GM23338 (cell line): Measurements from ENCODE around the gene BMPER. TPM values are rescaled to one million over a fixed set of nuclear protein-coding genes. Genes with fewer than 3 reads are reported as not detected.

Source experiments
- ATAC-seq: fragments of 200-7000 bp; cut with Tn5 transposase; 3 replicates; pipeline ENCODE4 v1.9.1; 2020
- DNase-seq: peaks from one replicate; pipeline ENCODE4 v3.0.0-alpha.2; 2015; ENCODE audit warnings: low spot score
- H2AFZ ChIP-seq: fragments of 200-600 bp; sonication (generic); 2 replicates; pipeline ENCODE4 v1.8.0; 2016; ENCODE audit warnings: antibody characterized with exemption, mild to moderate bottlenecking, moderate library complexity
- H3F3A ChIP-seq: fragments of 200-600 bp; sonication (generic); replicated peaks from 2 replicates; pipeline ENCODE4 v1.8.0; 2017; ENCODE audit warnings: antibody characterized with exemption, mixed run types, low read depth
- H3K27ac ChIP-seq: fragments of 200-600 bp; sonication (generic); 2 replicates; pipeline ENCODE4 v1.6.1; 2016; ENCODE audit warnings: low read depth
- H3K27me3 ChIP-seq: fragments of 200-600 bp; sonication (generic); 2 replicates; pipeline ENCODE4 v1.8.0; 2016; ENCODE audit warnings: mild to moderate bottlenecking, mixed run types, moderate library complexity; ENCODE audit not compliant: insufficient read depth
- H3K36me3 ChIP-seq: fragments of 200-600 bp; sonication (generic); 2 replicates; pipeline ENCODE4 v1.8.0; 2016; ENCODE audit warnings: mild to moderate bottlenecking; ENCODE audit not compliant: insufficient read depth
- H3K4me1 ChIP-seq: fragments of 200-600 bp; sonication (generic); 2 replicates; pipeline ENCODE4 v1.8.0; 2016; ENCODE audit warnings: mild to moderate bottlenecking, moderate library complexity; ENCODE audit not compliant: insufficient read depth
- H3K4me2 ChIP-seq: fragments of 200-600 bp; sonication (generic); 2 replicates; pipeline ENCODE4 v1.7.1; 2017; ENCODE audit warnings: mixed run types
- H3K4me3 ChIP-seq: fragments of 200-600 bp; sonication (generic); 2 replicates; pipeline ENCODE4 v1.6.1; 2016; ENCODE audit warnings: mixed run types
- H3K79me2 ChIP-seq: fragments of 200-600 bp; sonication (generic); replicated peaks from 2 replicates; pipeline ENCODE4 v1.8.0; 2017; ENCODE audit warnings: mild to moderate bottlenecking; ENCODE audit not compliant: insufficient read depth
- H3K9me2 ChIP-seq: fragments of 200-600 bp; sonication (generic); 2 replicates; pipeline ENCODE4 v1.8.0; 2017; ENCODE audit not compliant: insufficient read depth
- H4K20me1 ChIP-seq: fragments of 200-600 bp; sonication (generic); replicated peaks from 2 replicates; pipeline ENCODE4 v1.8.0; 2017; ENCODE audit warnings: mild to moderate bottlenecking; ENCODE audit not compliant: insufficient read depth
- H3K27ac Mint-ChIP-seq: 2 replicates; pipeline ENCODE4 v1.8.0; 2020; ENCODE audit warnings: inconsistent platforms, mild to moderate bottlenecking, moderate library complexity, mixed read lengths
- H3K27me3 Mint-ChIP-seq: 3 replicates; pipeline ENCODE4 v1.8.0; 2022; ENCODE audit warnings: low read depth, mild to moderate bottlenecking, moderate library complexity, mixed read lengths, inconsistent platforms; ENCODE audit not compliant: insufficient read depth, poor library complexity
- H3K36me3 Mint-ChIP-seq: 3 replicates; pipeline ENCODE4 v1.8.0; 2021; ENCODE audit warnings: low read depth, mild to moderate bottlenecking, inconsistent platforms, moderate library complexity, mixed read lengths
- H3K4me1 Mint-ChIP-seq: 3 replicates; pipeline ENCODE4 v1.8.0; 2020; ENCODE audit warnings: mild to moderate bottlenecking, inconsistent platforms, mixed read lengths
- H3K4me3 Mint-ChIP-seq: 3 replicates; pipeline ENCODE4 v1.8.0; 2021; ENCODE audit warnings: moderate library complexity, mild to moderate bottlenecking, inconsistent platforms, mixed read lengths
- H3K9me3 Mint-ChIP-seq: 3 replicates; pipeline ENCODE4 v1.8.0; 2020; ENCODE audit warnings: moderate library complexity, mild to moderate bottlenecking, inconsistent platforms, mixed read lengths
- CREB1 ChIP-seq: fragments of 250-450 bp; sonication (Bioruptor Pico); IDR thresholded peaks from 2 replicates; pipeline ENCODE4 v1.5.0; 2020; ENCODE audit warnings: low read depth, mild to moderate bottlenecking, moderate library complexity
- EZH2 ChIP-seq: fragments of 200-600 bp; sonication (generic); IDR thresholded peaks from one replicate; pipeline ENCODE4 v1.8.0; 2017; ENCODE audit warnings: antibody characterized with exemption, mild to moderate bottlenecking, low read depth; ENCODE audit not compliant: unreplicated experiment
- EZH2phosphoT487 ChIP-seq: fragments of 200-600 bp; sonication (generic); IDR thresholded peaks from one replicate; pipeline ENCODE4 v1.8.1; 2018; ENCODE audit warnings: antibody characterized with exemption; ENCODE audit not compliant: unreplicated experiment
- POLR2AphosphoS5 ChIP-seq: IDR thresholded peaks from 2 replicates; pipeline ENCODE4 v1.6.1; 2016; ENCODE audit warnings: antibody characterized with exemption, low read depth
- ZNF114 ChIP-seq: fragments of 250-450 bp; sonication (Bioruptor Pico); IDR thresholded peaks from 2 replicates; pipeline ENCODE4 v1.5.0; 2020; ENCODE audit warnings: mild to moderate bottlenecking, moderate library complexity
- ZNF331 ChIP-seq: fragments of 250-450 bp; sonication (Bioruptor Pico); IDR thresholded peaks from 2 replicates; pipeline ENCODE4 v1.5.0; 2020; ENCODE audit warnings: low read depth, mild to moderate bottlenecking, moderate library complexity
- polyA plus RNA-seq: library from polyadenylated mRNA; unstranded; fragments of >200 nt; fragmentation: Nextera tagmentation; extraction: Ambion mirVana; gene quantifications from 2 replicates; pipeline ENCODE4 v1.2.1, GENCODE V29; 2016
- total RNA-seq: library from RNA; depleted of rRNA; stranded (reverse); fragments of >200 nt; shearing (Covaris generic); gene quantifications from 2 replicates; pipeline ENCODE4 v1.2.3, GENCODE V29; 2014
- TF ChIP-seq, protein P1 (sequence below): IDR thresholded peaks from one replicate; pipeline ENCODE4 v1.6.1; 2018; ENCODE audit warnings: antibody characterized with exemption; ENCODE audit not compliant: unreplicated experiment
- TF ChIP-seq, protein P2 (sequence below): fragments of 250-450 bp; sonication (Bioruptor Pico); IDR thresholded peaks from 2 replicates; pipeline ENCODE4 v1.5.0; 2020; ENCODE audit warnings: mild to moderate bottlenecking, moderate library complexity
- TF ChIP-seq, protein P3 (sequence below): IDR thresholded peaks from 2 replicates; pipeline ENCODE4 v1.6.1; 2016; ENCODE audit warnings: antibody characterized with exemption

BMPER gene
- total and polyA plus RNA-seq, 2 experiments from 2014 or later: 0.53 to 1.4 TPM

DNA sequence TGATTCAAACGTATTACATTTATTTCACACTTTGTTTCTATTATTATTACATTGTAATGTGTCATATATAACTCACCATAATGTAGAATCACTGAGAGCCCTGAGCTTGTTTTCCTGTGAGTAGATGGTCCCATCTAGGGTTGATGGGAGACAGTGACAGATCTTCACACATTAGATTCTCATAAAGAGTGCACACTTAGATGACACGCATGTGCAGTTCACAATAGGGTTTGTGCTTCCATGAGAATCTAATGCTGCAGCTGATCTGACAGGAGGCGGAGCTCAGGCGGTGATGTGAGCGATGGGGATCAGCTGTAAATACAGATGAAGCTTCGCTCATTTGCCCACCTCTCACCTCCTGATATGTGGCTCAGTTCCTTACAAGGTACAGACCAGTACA lies 36.1 kb downstream of the BMPER start:
- Histone ChIP-seq H3K27ac (no peak overlapping the region), H3K9me2 (no peaks in the 10 kb centered on the region; the same call in 1 of the 2 replicates), H3K4me3 (no peak overlapping the region), H3K27me3 (no peaks in the 10 kb centered on the region), H3K36me3 (no peaks in the 10 kb centered on the region), H3F3A (no peaks in the 10 kb centered on the region), H3K4me2 (no peak overlapping the region), H4K20me1 (no peaks in the 10 kb centered on the region), H2AFZ (no peak overlapping the region), H3K79me2 (no peaks in the 10 kb centered on the region), H3K4me1 (no peaks in the 10 kb centered on the region)
- no peak for DNase-seq
- Mint-ChIP-seq H3K4me1 (peaks cover 5% of the 10 kb centered on the region; the same call in 2 of the 3 replicates), H3K27me3 (peaks cover 1% of the 10 kb centered on the region), H3K4me3 (no peak overlapping the region), H3K36me3 (no peaks in the 10 kb centered on the region), H3K27ac (no peak overlapping the region), H3K9me3 (no peaks in the 10 kb centered on the region; the same call in 2 of the 3 replicates)
- ATAC-seq: no peak
- no peak for TF ChIP-seq POLR2AphosphoS5
- TF ChIP-seq, protein P1, sequence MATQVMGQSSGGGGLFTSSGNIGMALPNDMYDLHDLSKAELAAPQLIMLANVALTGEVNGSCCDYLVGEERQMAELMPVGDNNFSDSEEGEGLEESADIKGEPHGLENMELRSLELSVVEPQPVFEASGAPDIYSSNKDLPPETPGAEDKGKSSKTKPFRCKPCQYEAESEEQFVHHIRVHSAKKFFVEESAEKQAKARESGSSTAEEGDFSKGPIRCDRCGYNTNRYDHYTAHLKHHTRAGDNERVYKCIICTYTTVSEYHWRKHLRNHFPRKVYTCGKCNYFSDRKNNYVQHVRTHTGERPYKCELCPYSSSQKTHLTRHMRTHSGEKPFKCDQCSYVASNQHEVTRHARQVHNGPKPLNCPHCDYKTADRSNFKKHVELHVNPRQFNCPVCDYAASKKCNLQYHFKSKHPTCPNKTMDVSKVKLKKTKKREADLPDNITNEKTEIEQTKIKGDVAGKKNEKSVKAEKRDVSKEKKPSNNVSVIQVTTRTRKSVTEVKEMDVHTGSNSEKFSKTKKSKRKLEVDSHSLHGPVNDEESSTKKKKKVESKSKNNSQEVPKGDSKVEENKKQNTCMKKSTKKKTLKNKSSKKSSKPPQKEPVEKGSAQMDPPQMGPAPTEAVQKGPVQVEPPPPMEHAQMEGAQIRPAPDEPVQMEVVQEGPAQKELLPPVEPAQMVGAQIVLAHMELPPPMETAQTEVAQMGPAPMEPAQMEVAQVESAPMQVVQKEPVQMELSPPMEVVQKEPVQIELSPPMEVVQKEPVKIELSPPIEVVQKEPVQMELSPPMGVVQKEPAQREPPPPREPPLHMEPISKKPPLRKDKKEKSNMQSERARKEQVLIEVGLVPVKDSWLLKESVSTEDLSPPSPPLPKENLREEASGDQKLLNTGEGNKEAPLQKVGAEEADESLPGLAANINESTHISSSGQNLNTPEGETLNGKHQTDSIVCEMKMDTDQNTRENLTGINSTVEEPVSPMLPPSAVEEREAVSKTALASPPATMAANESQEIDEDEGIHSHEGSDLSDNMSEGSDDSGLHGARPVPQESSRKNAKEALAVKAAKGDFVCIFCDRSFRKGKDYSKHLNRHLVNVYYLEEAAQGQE: no peak
- no peak for TF ChIP-seq ZNF114 (CRISPR knock-in tag)
- TF ChIP-seq, protein P2, sequence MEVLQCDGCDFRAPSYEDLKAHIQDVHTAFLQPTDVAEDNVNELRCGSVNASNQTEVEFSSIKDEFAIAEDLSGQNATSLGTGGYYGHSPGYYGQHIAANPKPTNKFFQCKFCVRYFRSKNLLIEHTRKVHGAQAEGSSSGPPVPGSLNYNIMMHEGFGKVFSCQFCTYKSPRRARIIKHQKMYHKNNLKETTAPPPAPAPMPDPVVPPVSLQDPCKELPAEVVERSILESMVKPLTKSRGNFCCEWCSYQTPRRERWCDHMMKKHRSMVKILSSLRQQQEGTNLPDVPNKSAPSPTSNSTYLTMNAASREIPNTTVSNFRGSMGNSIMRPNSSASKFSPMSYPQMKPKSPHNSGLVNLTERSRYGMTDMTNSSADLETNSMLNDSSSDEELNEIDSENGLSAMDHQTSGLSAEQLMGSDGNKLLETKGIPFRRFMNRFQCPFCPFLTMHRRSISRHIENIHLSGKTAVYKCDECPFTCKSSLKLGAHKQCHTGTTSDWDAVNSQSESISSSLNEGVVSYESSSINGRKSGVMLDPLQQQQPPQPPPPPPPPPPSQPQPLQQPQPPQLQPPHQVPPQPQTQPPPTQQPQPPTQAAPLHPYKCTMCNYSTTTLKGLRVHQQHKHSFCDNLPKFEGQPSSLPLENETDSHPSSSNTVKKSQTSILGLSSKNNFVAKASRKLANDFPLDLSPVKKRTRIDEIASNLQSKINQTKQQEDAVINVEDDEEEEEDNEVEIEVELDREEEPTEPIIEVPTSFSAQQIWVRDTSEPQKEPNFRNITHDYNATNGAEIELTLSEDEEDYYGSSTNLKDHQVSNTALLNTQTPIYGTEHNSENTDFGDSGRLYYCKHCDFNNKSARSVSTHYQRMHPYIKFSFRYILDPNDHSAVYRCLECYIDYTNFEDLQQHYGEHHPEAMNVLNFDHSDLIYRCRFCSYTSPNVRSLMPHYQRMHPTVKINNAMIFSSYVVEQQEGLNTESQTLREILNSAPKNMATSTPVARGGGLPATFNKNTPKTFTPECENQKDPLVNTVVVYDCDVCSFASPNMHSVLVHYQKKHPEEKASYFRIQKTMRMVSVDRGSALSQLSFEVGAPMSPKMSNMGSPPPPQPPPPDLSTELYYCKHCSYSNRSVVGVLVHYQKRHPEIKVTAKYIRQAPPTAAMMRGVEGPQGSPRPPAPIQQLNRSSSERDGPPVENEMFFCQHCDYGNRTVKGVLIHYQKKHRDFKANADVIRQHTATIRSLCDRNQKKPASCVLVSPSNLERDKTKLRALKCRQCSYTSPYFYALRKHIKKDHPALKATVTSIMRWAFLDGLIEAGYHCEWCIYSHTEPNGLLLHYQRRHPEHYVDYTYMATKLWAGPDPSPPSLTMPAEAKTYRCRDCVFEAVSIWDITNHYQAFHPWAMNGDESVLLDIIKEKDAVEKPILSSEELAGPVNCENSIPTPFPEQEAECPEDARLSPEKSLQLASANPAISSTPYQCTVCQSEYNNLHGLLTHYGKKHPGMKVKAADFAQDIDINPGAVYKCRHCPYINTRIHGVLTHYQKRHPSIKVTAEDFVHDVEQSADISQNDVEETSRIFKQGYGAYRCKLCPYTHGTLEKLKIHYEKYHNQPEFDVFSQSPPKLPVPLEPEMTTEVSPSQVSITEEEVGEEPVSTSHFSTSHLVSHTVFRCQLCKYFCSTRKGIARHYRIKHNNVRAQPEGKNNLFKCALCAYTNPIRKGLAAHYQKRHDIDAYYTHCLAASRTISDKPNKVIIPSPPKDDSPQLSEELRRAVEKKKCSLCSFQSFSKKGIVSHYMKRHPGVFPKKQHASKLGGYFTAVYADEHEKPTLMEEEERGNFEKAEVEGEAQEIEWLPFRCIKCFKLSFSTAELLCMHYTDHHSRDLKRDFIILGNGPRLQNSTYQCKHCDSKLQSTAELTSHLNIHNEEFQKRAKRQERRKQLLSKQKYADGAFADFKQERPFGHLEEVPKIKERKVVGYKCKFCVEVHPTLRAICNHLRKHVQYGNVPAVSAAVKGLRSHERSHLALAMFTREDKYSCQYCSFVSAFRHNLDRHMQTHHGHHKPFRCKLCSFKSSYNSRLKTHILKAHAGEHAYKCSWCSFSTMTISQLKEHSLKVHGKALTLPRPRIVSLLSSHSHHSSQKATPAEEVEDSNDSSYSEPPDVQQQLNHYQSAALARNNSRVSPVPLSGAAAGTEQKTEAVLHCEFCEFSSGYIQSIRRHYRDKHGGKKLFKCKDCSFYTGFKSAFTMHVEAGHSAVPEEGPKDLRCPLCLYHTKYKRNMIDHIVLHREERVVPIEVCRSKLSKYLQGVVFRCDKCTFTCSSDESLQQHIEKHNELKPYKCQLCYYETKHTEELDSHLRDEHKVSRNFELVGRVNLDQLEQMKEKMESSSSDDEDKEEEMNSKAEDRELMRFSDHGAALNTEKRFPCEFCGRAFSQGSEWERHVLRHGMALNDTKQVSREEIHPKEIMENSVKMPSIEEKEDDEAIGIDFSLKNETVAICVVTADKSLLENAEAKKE: no peak
- TF ChIP-seq EZH2: no peak
- TF ChIP-seq, protein P3, sequence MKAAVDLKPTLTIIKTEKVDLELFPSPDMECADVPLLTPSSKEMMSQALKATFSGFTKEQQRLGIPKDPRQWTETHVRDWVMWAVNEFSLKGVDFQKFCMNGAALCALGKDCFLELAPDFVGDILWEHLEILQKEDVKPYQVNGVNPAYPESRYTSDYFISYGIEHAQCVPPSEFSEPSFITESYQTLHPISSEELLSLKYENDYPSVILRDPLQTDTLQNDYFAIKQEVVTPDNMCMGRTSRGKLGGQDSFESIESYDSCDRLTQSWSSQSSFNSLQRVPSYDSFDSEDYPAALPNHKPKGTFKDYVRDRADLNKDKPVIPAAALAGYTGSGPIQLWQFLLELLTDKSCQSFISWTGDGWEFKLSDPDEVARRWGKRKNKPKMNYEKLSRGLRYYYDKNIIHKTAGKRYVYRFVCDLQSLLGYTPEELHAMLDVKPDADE: no peak
- no peak for TF ChIP-seq CREB1 (CRISPR knock-in tag)
- no peak for TF ChIP-seq ZNF331
- TF ChIP-seq EZH2phosphoT487: no peak
